ENCODE results near the gene TAS2R7.

- TF ChIP-seq CTCF (IDR thresholded peaks at IDR 0.05): no peak
- TF ChIP-seq POLR2A (IDR thresholded peaks at IDR 0.05): no peak
Observed at GRCh38 chr12:10794222-10794621, 8.2 kb downstream of the TAS2R7 start.
